Transverse colon (tissue), 4 donors: ENCODE measurements around the gene CHST15. TPM values are rescaled to one million over a fixed set of nuclear protein-coding genes. Genes with fewer than 3 reads are reported as not detected.

Source experiments
- DNase-seq: peaks from one replicate; pipeline ENCODE4 v3.0.0-alpha.2; 2019
- H3K27ac ChIP-seq, 4 donors: fragments of 200-600 bp; sonication (generic); 2 replicates each; pipeline ENCODE4 v1.5.1; 2016 to 2018; ENCODE audit warnings: inconsistent platforms in 4 of 4
- H3K27me3 ChIP-seq: fragments of 200-600 bp; sonication (generic); 2 replicates; pipeline ENCODE4 v1.5.1; 2017; ENCODE audit warnings: inconsistent platforms
- H3K36me3 ChIP-seq, 4 donors: fragments of 200-600 bp; sonication (generic); 2 replicates each; pipeline ENCODE4 v1.5.1; 2017 to 2019; ENCODE audit warnings: inconsistent platforms in 4 of 4
- H3K4me1 ChIP-seq, 4 donors: fragments of 200-600 bp; sonication (generic); 2 replicates each; pipeline ENCODE4 v1.5.1; 2017 to 2020; ENCODE audit warnings: inconsistent platforms in 4 of 4
- H3K4me3 ChIP-seq, 4 donors: fragments of 200-600 bp; sonication (generic); 1 replicate in 1 of 4; 2 replicates in 3 of 4; pipeline versions ENCODE4 v1.5.1 to v1.6.1; 2017 to 2019; ENCODE audit warnings: inconsistent platforms in 4 of 4
- H3K9me3 ChIP-seq, 2 donors: fragments of 200-600 bp; sonication (generic); 2 replicates each; pipeline ENCODE4 v1.5.1; 2017 to 2019; ENCODE audit warnings: inconsistent platforms in 2 of 2
- EP300 ChIP-seq: sonication (generic); formaldehyde crosslinking; IDR thresholded peaks from one replicate; pipeline ENCODE4 v1.6.1; 2017; ENCODE audit warnings: antibody characterized with exemption, low read depth
- POLR2A ChIP-seq: fragments of 450-650 bp; IDR thresholded peaks from one replicate; pipeline ENCODE4 v1.6.1; 2016; ENCODE audit warnings: antibody characterized with exemption, mild to moderate bottlenecking, moderate library complexity
- POLR2AphosphoS5 ChIP-seq, 3 donors: sonication (generic); formaldehyde crosslinking; IDR thresholded peaks; one replicate each; pipeline ENCODE4 v1.6.1; 2016; ENCODE audit warnings: antibody characterized with exemption in 3 of 3
- WGBS, 2 donors: methylation state at CpG; one replicate each; pipeline ENCODE4 v1.1.5; 2018; ENCODE audit warnings: low coverage in 1 of 2; 5-methylcytosine and 5-hydroxymethylcytosine counted together
- in situ Hi-C, 4 donors: fragments of 200-750 bp; cut with MboI; loops; one replicate each; pipeline versions ENCODE4 v1.15.0 to v1.15.1; 2017; ENCODE audit warnings: low sequenced_read_pairs in 3 of 4, low pct_ligation_motif_present in 1 of 4, low pct_unique_long_range_greater_than_20kb in 1 of 4
- intact Hi-C: fragments of 100-400 bp; cut with DNase I; formaldehyde crosslinking; loops from one replicate; pipeline ENCODE4 v1.15.1; 2023; ENCODE audit warnings: low total_unique reads
- total RNA-seq, 4 donors: library from RNA; depleted of rRNA; stranded (reverse); fragments of >200 nt; gene quantifications; one replicate each; pipeline ENCODE4 v1.1.0, GENCODE V29; 2016
- TF ChIP-seq, protein P1 (sequence below), 5 experiments: fragments of 200-600 bp in 3 of 5; fragments of 450-650 bp in 2 of 5; sonication (generic) in 3 of 5; IDR thresholded peaks; 1 replicate in 2 of 5; 2 replicates in 3 of 5; pipeline ENCODE4 v1.5.1; 2016 to 2017; ENCODE audit warnings: antibody characterized with exemption in 5 of 5, inconsistent platforms in 3 of 5, mild to moderate bottlenecking in 2 of 5, moderate library complexity in 1 of 5

CHST15 gene
- total RNA-seq, 4 donors from 2014 or later = 10.0 to 25.4 (median 16.0) TPM

DNA sequence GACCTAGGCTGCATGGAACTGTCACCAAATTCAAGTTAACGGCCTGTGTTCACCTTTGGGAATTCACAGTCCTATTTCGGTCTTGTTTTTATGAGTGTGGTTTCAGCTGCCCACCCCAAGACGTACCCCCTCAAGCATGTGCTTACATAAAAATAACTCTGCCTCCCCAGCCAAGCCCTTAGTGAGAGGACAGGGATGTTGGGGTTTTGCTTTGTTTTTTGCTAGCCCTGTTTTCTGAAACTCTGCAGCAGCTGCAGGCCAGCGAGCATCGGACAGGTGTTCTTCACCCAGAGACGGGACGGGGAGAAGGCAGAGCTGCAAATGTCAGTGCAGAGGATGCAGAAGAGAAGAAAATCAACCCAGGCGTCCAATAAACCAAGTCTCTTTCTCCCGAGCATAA lies 13.5 kb downstream of the CHST15 start:
- in situ Hi-C loops = no loop called here
- WGBS, 2 donors = 67% methylated on average over 9 of the region's 9 CpGs; no CpG with 5 or more reads in 1 of the 2 donors
- Histone ChIP-seq H3K9me3 (no peaks in the 10 kb centered on the region), H3K36me3 (no peaks in the 10 kb centered on the region), H3K4me1 (peaks cover 10 to 38% (median 22%) of the 10 kb centered on the region in 4 donors), H3K27me3 (no peaks in the 10 kb centered on the region), H3K27ac (peak overlapping the region; percentile 10 to 70 (median 40)), H3K4me3 (no peak overlapping the region)
- TF ChIP-seq POLR2A = no peak
- intact Hi-C loops = no loop called here
- peak; percentile 48 for DNase-seq

- intact Hi-C loops (no loop called here), in situ Hi-C loops (no loop called here)
- Histone ChIP-seq H3K36me3 (no peaks in the 10 kb centered on the region), H3K27ac (peak overlapping the region in 3 of 4 donors; percentile 0 to 70 (median 24)), H3K9me3 (no peaks in the 10 kb centered on the region), H3K4me1 (peaks cover 10 to 42% (median 26%) of the 10 kb centered on the region in 4 donors), H3K27me3 (no peaks in the 10 kb centered on the region), H3K4me3 (no peak overlapping the region)
- TF ChIP-seq, protein P1, sequence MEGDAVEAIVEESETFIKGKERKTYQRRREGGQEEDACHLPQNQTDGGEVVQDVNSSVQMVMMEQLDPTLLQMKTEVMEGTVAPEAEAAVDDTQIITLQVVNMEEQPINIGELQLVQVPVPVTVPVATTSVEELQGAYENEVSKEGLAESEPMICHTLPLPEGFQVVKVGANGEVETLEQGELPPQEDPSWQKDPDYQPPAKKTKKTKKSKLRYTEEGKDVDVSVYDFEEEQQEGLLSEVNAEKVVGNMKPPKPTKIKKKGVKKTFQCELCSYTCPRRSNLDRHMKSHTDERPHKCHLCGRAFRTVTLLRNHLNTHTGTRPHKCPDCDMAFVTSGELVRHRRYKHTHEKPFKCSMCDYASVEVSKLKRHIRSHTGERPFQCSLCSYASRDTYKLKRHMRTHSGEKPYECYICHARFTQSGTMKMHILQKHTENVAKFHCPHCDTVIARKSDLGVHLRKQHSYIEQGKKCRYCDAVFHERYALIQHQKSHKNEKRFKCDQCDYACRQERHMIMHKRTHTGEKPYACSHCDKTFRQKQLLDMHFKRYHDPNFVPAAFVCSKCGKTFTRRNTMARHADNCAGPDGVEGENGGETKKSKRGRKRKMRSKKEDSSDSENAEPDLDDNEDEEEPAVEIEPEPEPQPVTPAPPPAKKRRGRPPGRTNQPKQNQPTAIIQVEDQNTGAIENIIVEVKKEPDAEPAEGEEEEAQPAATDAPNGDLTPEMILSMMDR (IDR thresholded peaks at IDR 0.05) = no peak
- TF ChIP-seq POLR2A (no peak), POLR2AphosphoS5 (IDR thresholded peaks at IDR 0.05) (no peak), EP300 (no peak)
- no peak for DNase-seq
These were observed 14.7 kb downstream of the CHST15 start for GRCh38 chr10:124078714-124079113.

- TF ChIP-seq, protein P1 (IDR thresholded peaks at IDR 0.05) = no peak
- no peak for TF ChIP-seq POLR2A
- no peak for TF ChIP-seq POLR2AphosphoS5 (IDR thresholded peaks at IDR 0.05)
- TF ChIP-seq EP300 = no peak
- H3K9me3 ChIP-seq = no peaks in the 10 kb centered on the region
- H3K4me3 ChIP-seq = no peak overlapping the region
- no peaks in the 10 kb centered on the region for H3K36me3 ChIP-seq
- DNase-seq = no peak
- no peaks in the 10 kb centered on the region for H3K27me3 ChIP-seq
- H3K4me1 ChIP-seq = peaks cover 10 to 45% (median 26%) of the 10 kb centered on the region in 4 donors
- intact Hi-C loops (no loop called here), in situ Hi-C loops (no loop called here)
- 63% methylated on average over 4 of the region's 4 CpGs; no CpG with 5 or more reads in 1 of the 2 donors for WGBS, 2 donors
- peak overlapping the region in 3 of 4 donors; percentile 0 to 70 (median 45) for H3K27ac ChIP-seq
These were observed 15.4 kb downstream of the CHST15 start for GRCh38 chr10:124078028-124078427.

- DNase-seq = no peak
- H3K4me3 ChIP-seq = no peak overlapping the region
- in situ Hi-C loops (no loop called here), intact Hi-C loops (no loop called here)
- no peaks in the 10 kb centered on the region for H3K27me3 ChIP-seq
- WGBS, 2 donors = 81 to 85% methylated on average over 3 to 12 of the region's 12 CpGs
- H3K9me3 ChIP-seq = no peaks in the 10 kb centered on the region
- no peaks in the 10 kb centered on the region for H3K36me3 ChIP-seq
- no peak for TF ChIP-seq POLR2AphosphoS5 (IDR thresholded peaks at IDR 0.05)
- TF ChIP-seq POLR2A = no peak
- no peak for TF ChIP-seq EP300
- TF ChIP-seq, protein P1 (IDR thresholded peaks at IDR 0.05) = no peak
- H3K27ac ChIP-seq = peak overlapping the region in 3 of 4 donors; percentile 0 to 70 (median 45)
- H3K4me1 ChIP-seq = peaks cover 10 to 47% (median 26%) of the 10 kb centered on the region in 4 donors
These were observed 16.0 kb downstream of the CHST15 start for GRCh38 chr10:124077208-124077993.
